ENCODE results near the gene SLC26A1. TPM values are rescaled to one million over a fixed set of nuclear protein-coding genes. Genes with fewer than 3 reads are reported as not detected.

Gene SLC26A1
- total and polyA plus RNA-seq, 8 donors, result 0.28 to 1.7 (median 0.66) TPM

DNA sequence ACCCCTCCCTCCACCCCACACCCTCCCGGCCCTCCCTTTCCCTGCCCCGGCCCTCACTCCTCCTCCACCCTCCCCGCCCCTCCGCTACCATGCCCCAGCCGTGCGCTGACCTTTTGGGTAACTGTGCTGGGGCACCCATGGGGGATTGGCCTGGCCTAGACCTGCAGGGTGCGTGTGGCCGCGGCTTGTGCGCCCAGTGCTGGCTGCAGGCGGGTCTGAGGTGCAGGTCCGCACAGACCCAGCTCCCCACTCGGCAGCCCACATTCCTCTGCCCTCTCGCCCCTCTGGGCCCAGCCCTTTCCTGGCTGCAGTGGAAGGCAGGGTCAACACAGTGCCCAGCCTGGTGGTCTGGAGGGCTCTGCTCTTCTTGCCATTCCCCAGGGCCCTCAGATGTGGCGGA is 42.9 kb upstream of the SLC26A1 start:
- DNase-seq (no peak), ATAC-seq (no peak), FAIRE-seq (no peak)
- no peak for TF ChIP-seq CTCF (IDR thresholded peaks at IDR 0.05)
- 88 to 92% methylated on average over 13 to 15 of the region's 15 CpGs for WGBS, 2 donors
- H3K4me1 ChIP-seq, result peaks cover 0 to 9% (median 4%) of the 10 kb centered on the region in 3 donors
- H3K27me3 ChIP-seq, result no peaks in the 10 kb centered on the region
- H3K27ac ChIP-seq, result no peak overlapping the region
- no peak overlapping the region for H3K4me3 ChIP-seq
- H3K36me3 ChIP-seq, result no peaks in the 10 kb centered on the region
- H3K9me3 ChIP-seq, result no peaks in the 10 kb centered on the region
- intact Hi-C loops (cut with DNase I), result loop anchor here in 1 of 3 donors (10.0 kb wide), 1 partner anchor 751 kb away; no protein-coding TSS in a partner anchor

DNA sequence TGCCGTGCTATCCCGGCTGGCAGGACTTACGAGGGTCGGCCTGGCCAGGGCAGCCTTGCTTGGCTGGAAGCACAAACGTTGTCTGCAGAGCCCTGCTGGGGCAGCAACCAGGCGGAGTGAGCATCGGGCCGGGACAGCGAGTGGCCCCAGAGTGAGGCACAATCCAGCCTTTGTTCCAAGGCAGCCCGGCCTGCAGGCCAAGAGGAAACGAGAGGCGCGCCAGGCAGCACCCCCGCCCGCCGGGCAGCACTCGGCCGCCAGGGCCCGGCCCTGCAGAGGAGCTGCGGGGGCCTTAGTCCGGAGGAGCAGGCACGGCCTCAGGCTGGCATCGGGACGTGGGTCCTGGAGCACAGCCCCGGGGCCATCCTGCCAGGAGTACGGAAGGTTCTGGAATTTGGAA is 42.3 kb upstream of the SLC26A1 start:
- H3K9me3 ChIP-seq, result no peaks in the 10 kb centered on the region
- no peaks in the 10 kb centered on the region for H3K27me3 ChIP-seq
- DNase-seq, result peak in 2 of 6 donors; percentile 48 to 54
- intact Hi-C loops (cut with DNase I), result loop anchor here in 1 of 3 donors (10.0 kb wide), 1 partner anchor 751 kb away; no protein-coding TSS in a partner anchor
- WGBS, 2 donors, result 64 to 75% methylated on average over 26 of the region's 26 CpGs
- H3K36me3 ChIP-seq, result no peaks in the 10 kb centered on the region
- FAIRE-seq, result no peak
- no peak for TF ChIP-seq CTCF (IDR thresholded peaks at IDR 0.05)
- H3K4me1 ChIP-seq, result peaks cover 0 to 9% (median 4%) of the 10 kb centered on the region in 3 donors
- H3K27ac ChIP-seq, result peak overlapping the region in 2 of 4 donors; percentile 15 to 37
- ATAC-seq, result peak; percentile 35 to 56 (median 51)
- H3K4me3 ChIP-seq, result no peak overlapping the region

DNA sequence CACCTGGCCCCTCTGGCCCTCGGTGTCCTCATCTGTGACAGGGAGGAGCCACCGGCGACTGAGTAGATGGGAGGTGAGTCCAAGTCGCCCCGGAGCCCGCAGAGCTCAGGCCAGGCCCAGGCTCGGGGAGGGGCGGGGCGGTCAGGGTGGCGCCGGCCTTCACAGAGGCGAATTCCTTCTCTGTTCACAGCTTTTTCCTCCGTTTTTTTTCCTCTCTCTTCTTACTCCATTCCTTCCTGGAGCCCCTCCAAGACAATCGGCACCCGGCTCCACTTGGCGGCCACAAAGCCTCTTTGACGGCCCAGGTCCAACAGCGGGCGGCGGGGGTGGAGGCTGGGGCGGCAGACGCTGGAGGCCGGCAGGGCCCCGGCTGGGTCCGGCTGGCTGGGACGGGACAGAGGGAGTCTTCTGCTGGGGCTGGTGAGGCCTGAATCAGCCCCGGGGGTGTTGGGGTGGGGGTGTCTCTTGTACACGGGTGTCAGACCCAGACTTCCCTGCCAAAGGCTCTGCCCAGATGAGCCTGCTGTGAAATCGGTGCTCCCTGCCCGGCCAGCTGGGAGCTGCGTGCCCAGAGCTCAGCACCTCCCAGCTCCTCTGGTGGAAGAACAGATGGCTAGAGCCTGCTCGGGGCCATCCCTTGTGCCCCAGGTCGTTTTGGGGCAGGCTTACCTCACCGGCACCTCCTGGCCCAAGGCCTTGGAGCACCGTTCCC is 40.8 kb upstream of the SLC26A1 start:
- ATAC-seq (peak in 1 of 4 donors; percentile 4), FAIRE-seq (no peak), DNase-seq (no peak)
- intact Hi-C loops (cut with DNase I), result loop anchor here in 1 of 3 donors (10.0 kb wide), 1 partner anchor 749 kb away; no protein-coding TSS in a partner anchor
- 76 to 82% methylated on average over 33 to 35 of the region's 35 CpGs for WGBS, 2 donors
- Histone ChIP-seq H3K4me3 (no peak overlapping the region), H3K27me3 (no peaks in the 10 kb centered on the region), H3K27ac (no peak overlapping the region), H3K4me1 (no peaks in the 10 kb centered on the region), H3K36me3 (no peaks in the 10 kb centered on the region), H3K9me3 (no peaks in the 10 kb centered on the region)
- no peak for TF ChIP-seq CTCF (IDR thresholded peaks at IDR 0.05)

GRCh38 chr4:1032861-1033260 is 39.7 kb upstream of the SLC26A1 start:
- FAIRE-seq, result no peak
- TF ChIP-seq CTCF (IDR thresholded peaks at IDR 0.05), result no peak
- Histone ChIP-seq H3K27ac (no peak overlapping the region), H3K36me3 (no peaks in the 10 kb centered on the region), H3K4me1 (no peaks in the 10 kb centered on the region), H3K27me3 (no peaks in the 10 kb centered on the region), H3K9me3 (no peaks in the 10 kb centered on the region), H3K4me3 (no peak overlapping the region)
- 63 to 76% methylated on average over 6 to 10 of the region's 10 CpGs for WGBS, 2 donors
- intact Hi-C loops (cut with DNase I), result loop anchor here in 1 of 3 donors (10.0 kb wide), 1 partner anchor 748 kb away; no protein-coding TSS in a partner anchor
- no peak for DNase-seq
- ATAC-seq, result no peak
